GM13976 (cell line): ENCODE measurements around the gene H2BK1.

Experiments
- DNase-seq: peaks from one replicate; pipeline ENCODE4 v3.0.0; 2012; ENCODE audit warnings: low spot score
- in situ Hi-C: fragments of 300-500 bp; cut with MboI; formaldehyde crosslinking; loops from one replicate; pipeline ENCODE4 v1.12.0; 2022; ENCODE audit warnings: low sequenced_read_pairs, mixed read lengths, inconsistent platforms; ENCODE audit not compliant: unreplicated experiment
- TF ChIP-seq, protein P1 (sequence below): IDR thresholded peaks from 2 replicates; pipeline ENCODE4 v1.5.1; 2012; ENCODE audit warnings: borderline replicate concordance, mild to moderate bottlenecking; ENCODE audit not compliant: insufficient read depth; ENCODE audit errors: extremely low read depth, missing control alignments, control extremely low read depth

The H2BK1 gene

DNA sequence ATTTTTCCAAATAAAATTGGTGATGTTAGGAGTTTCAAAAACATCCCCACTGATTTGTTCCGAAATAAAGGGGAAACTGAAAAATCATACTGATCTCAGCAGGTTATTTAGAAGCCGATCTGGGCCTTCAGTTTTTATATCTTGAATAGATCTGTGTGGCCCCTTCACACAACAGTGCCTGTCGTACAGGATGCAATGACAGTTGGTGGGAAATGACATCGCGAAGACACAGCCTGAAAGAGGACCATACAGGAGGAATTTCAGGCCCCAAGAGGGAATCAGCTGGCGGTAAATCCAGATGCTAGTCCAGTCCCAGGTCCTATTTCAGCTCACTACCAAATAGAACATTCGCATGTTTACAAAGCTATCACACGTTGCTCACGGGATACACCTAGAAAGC is 3.0 kb downstream of the H2BK1 start:
- TF ChIP-seq, protein P1, sequence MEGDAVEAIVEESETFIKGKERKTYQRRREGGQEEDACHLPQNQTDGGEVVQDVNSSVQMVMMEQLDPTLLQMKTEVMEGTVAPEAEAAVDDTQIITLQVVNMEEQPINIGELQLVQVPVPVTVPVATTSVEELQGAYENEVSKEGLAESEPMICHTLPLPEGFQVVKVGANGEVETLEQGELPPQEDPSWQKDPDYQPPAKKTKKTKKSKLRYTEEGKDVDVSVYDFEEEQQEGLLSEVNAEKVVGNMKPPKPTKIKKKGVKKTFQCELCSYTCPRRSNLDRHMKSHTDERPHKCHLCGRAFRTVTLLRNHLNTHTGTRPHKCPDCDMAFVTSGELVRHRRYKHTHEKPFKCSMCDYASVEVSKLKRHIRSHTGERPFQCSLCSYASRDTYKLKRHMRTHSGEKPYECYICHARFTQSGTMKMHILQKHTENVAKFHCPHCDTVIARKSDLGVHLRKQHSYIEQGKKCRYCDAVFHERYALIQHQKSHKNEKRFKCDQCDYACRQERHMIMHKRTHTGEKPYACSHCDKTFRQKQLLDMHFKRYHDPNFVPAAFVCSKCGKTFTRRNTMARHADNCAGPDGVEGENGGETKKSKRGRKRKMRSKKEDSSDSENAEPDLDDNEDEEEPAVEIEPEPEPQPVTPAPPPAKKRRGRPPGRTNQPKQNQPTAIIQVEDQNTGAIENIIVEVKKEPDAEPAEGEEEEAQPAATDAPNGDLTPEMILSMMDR = no peak
- no peak for DNase-seq
- in situ Hi-C loops = no loop called here

DNA sequence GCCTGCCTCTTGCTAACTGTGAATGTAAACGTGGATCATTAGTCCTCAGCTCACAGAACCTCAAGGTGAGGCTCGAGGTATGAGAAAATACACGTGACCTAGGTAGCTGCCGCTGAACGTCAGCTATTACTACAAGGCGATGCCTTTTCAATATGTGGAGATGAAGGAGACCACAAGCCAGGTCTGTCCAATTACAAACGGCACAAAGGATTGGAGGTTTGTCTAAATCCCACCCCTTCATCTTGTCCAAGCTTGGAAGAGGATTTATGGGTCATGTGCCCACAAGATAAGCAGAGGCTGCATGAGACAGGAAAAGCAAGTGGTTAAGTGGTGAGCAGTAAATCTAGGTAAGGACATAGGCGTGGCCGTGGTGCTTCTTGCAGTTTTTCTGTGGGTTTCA is 3.4 kb downstream of the H2BK1 start:
- TF ChIP-seq, protein P1 = no peak
- no peak for DNase-seq
- in situ Hi-C loops = no loop called here

DNA sequence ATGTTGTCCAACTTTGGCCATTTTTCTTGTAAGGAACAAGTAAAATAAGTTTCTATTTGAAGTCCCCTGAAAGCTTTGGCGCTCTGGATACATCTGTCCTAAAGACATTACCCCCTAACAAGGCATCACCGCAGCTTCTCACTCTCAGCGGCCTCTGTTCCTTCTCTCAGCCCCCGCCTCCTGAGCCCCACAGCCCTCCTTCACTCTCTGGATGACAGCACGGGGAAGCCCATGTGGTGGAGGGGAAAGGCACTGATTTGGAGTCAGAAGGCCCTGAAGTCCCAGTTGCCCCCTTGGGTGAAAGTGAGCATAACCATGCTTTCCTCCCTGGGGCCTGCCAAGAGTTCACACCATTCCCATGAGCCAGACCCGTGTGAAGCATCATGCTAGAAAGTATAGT is 4.6 kb downstream of the H2BK1 start:
- TF ChIP-seq, protein P1 = no peak
- in situ Hi-C loops = no loop called here
- peak; percentile 37 for DNase-seq

DNA sequence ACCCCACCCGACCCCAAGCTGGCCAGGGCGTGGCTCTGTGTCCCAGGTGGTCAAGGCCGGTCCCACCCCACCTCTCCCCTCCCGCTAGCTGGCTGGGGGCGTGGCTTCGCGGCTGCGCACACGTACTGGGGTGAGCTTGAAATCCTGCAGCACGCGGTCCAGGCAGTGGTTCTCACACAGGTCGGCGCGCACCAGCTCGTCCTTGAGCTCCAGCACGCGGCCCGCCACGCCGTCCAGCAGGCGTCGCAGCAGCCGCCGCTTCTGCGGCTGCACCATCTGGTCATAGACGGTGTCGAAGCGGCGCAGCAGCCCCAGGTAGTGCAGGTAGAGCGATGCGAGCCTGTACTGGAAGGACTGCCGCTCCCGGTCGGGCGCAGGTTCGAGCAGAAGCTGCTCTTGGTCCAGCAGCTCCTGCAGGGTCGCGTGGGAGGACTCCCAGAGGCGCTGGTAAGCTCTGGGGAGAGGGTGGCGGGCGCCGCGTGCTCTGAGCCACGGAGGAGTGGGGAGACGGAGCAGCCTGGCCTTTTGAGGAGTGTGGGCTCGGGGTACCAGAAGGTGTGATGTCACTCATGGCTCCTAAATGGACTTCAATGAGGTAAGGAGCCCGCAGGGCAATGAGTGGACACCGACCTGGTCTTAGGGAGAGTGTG is 5.8 kb downstream of the H2BK1 start:
- TF ChIP-seq, protein P1 = no peak
- DNase-seq = peak; percentile 25
- in situ Hi-C loops = no loop called here

DNA sequence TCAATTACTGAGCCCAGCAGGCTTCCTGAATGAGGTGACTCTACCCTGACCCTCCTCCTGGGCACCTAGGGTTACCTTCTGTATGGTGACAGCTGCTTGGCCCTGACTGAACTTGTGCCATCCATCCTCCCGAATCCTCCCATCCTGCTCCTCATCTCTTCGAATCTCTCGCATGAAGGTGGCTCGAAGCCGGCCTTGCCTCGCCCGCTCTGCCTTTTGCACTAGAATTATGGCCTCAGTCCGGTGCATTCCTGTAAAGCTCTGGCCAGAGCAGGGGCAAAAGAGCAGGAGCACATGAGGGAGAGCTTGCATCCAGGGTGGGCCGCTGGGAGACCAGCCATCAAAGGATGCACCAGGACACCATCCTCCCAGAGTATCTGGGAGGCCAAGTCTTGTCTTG is 7.5 kb downstream of the H2BK1 start:
- TF ChIP-seq, protein P1 = no peak
- DNase-seq = no peak
- in situ Hi-C loops = no loop called here

DNA sequence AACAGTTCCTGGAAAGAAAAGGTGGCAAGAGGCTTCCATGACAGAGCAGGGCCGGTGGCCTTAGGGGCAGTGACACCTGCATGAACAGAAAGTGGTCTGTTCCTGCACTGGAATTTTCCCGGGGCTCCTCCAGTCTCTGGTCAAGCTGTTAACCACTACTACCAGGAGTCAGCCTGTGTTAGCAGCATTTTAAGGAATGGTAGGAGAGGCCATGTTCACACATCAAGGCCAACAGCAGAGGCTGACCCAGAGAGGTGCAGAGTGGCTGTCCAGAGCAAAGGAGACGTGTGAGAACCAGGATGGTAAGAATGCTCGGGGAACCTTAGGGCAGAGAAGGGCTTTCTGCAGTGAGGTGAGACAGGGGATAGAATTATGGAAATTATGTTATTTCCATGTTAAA is 8.5 kb downstream of the H2BK1 start:
- no peak for DNase-seq
- TF ChIP-seq, protein P1 = no peak
- in situ Hi-C loops = no loop called here
